Kidney (tissue), 14 donors: ENCODE data around the gene NR1H2. TPM values are rescaled to one million over a fixed set of nuclear protein-coding genes. Genes with fewer than 3 reads are reported as not detected.

Experiments used
- DNase-seq, 5 donors: peaks; one replicate each; pipeline ENCODE4 v3.0.0-alpha.2; 2013 to 2020
- FAIRE-seq: peaks from 2 replicates; lab custom pipeline; 2012; peaks lifted over from hg19 to GRCh38; lab: Jason Lieb, UNC
- H3K27ac ChIP-seq, 2 donors: one replicate each; pipeline ENCODE4 v1.7.0; 2013; ENCODE audit warnings: low read depth in 2 of 2, low read length in 2 of 2, inconsistent platforms in 1 of 2
- H3K27me3 ChIP-seq: one replicate; pipeline ENCODE4 v1.7.1; 2013; ENCODE audit warnings: low read length, inconsistent platforms; ENCODE audit not compliant: control insufficient read depth, insufficient read depth
- H3K36me3 ChIP-seq, 3 donors: one replicate each; pipeline versions ENCODE4 v1.7.0 to v1.7.1; 2013; ENCODE audit warnings: low read length in 3 of 3, control low read depth in 1 of 3, inconsistent platforms in 1 of 3; ENCODE audit not compliant: insufficient read depth in 3 of 3, control insufficient read depth in 2 of 3
- H3K4me1 ChIP-seq, 3 donors: one replicate each; pipeline versions ENCODE4 v1.7.0 to v1.7.1; 2013; ENCODE audit warnings: low read length in 3 of 3, inconsistent platforms in 1 of 3, low read depth in 1 of 3; ENCODE audit not compliant: control insufficient read depth in 2 of 3, insufficient read depth in 2 of 3
- H3K4me3 ChIP-seq, 3 donors: one replicate each; pipeline versions ENCODE4 v1.7.0 to v1.8.1; 2013; ENCODE audit warnings: low read length in 3 of 3, control low read depth in 1 of 3, inconsistent platforms in 1 of 3
- H3K9ac ChIP-seq, 3 donors: one replicate each; pipeline versions ENCODE4 v1.7.0 to v1.7.1; 2013; ENCODE audit warnings: low read length in 3 of 3, control low read depth in 1 of 3, inconsistent platforms in 1 of 3
- H3K9me3 ChIP-seq, 3 donors: one replicate each; pipeline versions ENCODE4 v1.7.0 to v1.7.1; 2013; ENCODE audit warnings: low read length in 3 of 3, control low read depth in 1 of 3, inconsistent platforms in 1 of 3; ENCODE audit not compliant: control insufficient read depth in 2 of 3, insufficient read depth in 1 of 3
- intact Hi-C: fragments of 100-400 bp; cut with DNase I; formaldehyde crosslinking; loops from one replicate; pipeline ENCODE4 v1.11.1; 2022
- polyA plus RNA-seq: library from polyadenylated mRNA; stranded (reverse); fragments of 350-450 nt; fragmentation: Illumina TruSeq; extraction: RNeasy Lipid Tissue Mini Kit (QIAGEN cat#74804); gene quantifications from one replicate; pipeline ENCODE4 v1.2.3, GENCODE V29; 2014; ENCODE audit warnings: low read depth, low replicate concordance; ENCODE audit not compliant: insufficient read depth
- total RNA-seq: library from RNA; stranded (reverse); fragmentation: NEBNext Ultra II Directional; extraction: Animal tissue kit (Norgen Biotek cat#: 25700); gene quantifications from one replicate; pipeline ENCODE4 v1.2.1, GENCODE V29; 2021
- TF ChIP-seq, protein P1 (sequence below): IDR thresholded peaks from 3 replicates; pipeline ENCODE4 v1.5.1; 2012; ENCODE audit warnings: mild to moderate bottlenecking, moderate library complexity, borderline replicate concordance; ENCODE audit not compliant: insufficient read depth; ENCODE audit errors: extremely low read depth
- donor health status: control.
- donor health status: control.
- donor health status: control.
- donor health status: control.
- donor health status: control.
- donor health status: DM: yes; HTN: yes; CAD: no.
- donor health status: Normal renal cell carcinoma (clear cell type).

NR1H2 gene
- total and polyA plus RNA-seq, 2 donors from 2014 or later: 59.7 to 80.4 TPM

DNA sequence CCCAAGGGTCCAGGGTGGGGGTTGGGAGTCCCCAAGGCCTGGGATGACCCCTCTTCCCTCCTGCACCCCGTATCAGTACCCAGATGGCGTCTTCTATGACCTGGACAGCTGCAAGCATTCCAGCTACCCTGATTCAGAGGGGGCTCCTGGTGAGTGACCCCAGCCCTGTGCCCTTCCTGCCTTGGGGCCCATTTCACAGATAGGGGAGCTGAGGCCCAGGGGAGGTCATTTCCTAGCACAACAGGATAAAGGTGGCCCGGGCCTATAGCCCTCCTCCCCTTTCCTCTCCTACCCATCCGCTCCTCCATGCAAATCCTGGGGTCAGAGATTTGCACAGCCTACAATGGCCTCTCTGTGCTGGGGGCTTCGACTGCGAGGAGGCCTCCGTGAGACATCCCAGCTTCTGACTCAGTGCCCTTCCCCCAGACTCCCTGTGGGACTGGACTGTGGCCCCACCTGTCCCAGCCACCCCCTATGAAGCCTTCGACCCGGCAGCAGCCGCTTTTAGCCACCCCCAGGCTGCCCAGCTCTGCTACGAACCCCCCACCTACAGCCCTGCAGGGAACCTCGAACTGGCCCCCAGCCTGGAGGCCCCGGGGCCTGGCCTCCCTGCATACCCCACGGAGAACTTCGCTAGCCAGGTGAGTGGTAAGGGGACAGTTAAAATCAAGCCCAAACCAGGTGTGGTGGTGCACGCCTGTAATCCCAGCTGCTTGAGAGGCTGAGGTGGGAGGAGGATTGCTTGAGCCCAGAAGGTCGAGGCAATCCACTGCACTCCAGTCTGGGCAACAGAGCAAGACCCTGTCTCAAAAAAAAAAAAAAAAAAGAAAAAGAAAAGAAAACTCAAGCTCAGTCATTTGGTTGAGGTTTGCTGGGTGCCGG lies 46.4 kb downstream of the NR1H2 start:
- peaks cover 5% of the 10 kb centered on the region for H3K27me3 ChIP-seq
- FAIRE-seq: no peak
- intact Hi-C loops: no loop called here
- no peak for DNase-seq
- no peak overlapping the region for H3K27ac ChIP-seq
- H3K4me3 ChIP-seq: no peak overlapping the region
- no peaks in the 10 kb centered on the region for H3K9me3 ChIP-seq
- H3K9ac ChIP-seq: no peak overlapping the region
- H3K36me3 ChIP-seq: no peaks in the 10 kb centered on the region
- H3K4me1 ChIP-seq: no peaks in the 10 kb centered on the region
- TF ChIP-seq, protein P1, sequence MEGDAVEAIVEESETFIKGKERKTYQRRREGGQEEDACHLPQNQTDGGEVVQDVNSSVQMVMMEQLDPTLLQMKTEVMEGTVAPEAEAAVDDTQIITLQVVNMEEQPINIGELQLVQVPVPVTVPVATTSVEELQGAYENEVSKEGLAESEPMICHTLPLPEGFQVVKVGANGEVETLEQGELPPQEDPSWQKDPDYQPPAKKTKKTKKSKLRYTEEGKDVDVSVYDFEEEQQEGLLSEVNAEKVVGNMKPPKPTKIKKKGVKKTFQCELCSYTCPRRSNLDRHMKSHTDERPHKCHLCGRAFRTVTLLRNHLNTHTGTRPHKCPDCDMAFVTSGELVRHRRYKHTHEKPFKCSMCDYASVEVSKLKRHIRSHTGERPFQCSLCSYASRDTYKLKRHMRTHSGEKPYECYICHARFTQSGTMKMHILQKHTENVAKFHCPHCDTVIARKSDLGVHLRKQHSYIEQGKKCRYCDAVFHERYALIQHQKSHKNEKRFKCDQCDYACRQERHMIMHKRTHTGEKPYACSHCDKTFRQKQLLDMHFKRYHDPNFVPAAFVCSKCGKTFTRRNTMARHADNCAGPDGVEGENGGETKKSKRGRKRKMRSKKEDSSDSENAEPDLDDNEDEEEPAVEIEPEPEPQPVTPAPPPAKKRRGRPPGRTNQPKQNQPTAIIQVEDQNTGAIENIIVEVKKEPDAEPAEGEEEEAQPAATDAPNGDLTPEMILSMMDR: no peak

DNA sequence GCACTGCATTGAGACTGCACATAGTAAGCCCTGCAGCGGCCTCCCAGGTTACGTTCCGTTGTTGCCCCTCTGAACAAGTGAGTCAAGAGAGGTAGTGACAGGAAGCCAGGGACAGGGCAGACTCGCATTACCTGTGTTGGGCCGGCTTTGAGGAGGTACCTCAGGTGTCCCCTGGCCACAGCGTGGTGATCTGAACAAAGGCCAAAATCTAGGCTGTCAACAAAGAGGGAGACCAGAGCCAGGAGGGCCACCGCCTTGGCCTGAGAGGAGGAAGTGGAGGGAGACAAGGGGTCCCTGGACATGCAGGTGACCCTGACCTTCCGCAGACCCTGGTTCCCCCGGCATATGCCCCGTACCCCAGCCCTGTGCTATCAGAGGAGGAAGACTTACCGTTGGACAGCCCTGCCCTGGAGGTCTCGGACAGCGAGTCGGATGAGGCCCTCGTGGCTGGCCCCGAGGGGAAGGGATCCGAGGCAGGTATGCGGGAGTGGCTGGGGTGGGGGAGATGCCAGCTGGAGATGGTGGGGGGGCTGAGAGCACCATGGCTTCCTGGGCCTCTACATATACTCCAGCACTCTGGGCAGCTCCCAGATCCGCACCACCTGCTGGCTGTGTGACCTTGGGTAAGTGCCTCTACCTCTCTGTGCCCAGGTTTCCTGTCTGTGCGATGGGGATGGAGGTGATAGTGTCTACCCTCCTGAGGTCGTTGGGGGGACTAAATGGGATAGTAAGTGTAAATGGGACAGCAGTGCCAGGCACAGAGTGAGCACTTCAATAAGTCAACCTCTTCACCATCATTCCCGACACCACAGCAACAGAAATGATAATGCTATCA lies 47.2 kb downstream of the NR1H2 start:
- FAIRE-seq: no peak
- no peak for DNase-seq
- H3K36me3 ChIP-seq: no peaks in the 10 kb centered on the region
- peaks cover 5% of the 10 kb centered on the region for H3K27me3 ChIP-seq
- no peak overlapping the region for H3K27ac ChIP-seq
- H3K9me3 ChIP-seq: no peaks in the 10 kb centered on the region
- no peak overlapping the region for H3K4me3 ChIP-seq
- intact Hi-C loops: no loop called here
- no peak overlapping the region for H3K9ac ChIP-seq
- TF ChIP-seq, protein P1: no peak
- no peaks in the 10 kb centered on the region for H3K4me1 ChIP-seq

DNA sequence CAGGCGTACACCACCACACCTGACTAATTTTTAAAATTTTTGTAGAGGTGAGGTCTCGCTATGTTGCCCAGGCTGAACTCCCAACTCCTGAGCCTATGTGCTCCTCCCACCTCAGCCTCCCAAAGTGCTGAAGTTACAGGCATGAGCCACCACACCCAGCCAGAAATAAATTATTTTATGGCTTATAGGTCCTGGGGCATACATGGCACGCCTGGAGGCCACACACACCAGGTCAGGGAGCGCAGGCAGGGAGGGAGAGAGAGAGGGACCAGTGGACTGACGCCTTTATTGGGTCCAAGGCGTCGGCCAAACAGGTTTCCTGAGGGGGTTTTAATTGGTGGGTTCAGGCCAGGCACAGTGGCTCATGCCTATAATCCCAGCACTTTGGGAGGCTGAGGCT lies 49.3 kb downstream of the NR1H2 start:
- TF ChIP-seq, protein P1: no peak
- no peaks in the 10 kb centered on the region for H3K9me3 ChIP-seq
- no peak overlapping the region for H3K4me3 ChIP-seq
- no peak for FAIRE-seq
- no peak overlapping the region for H3K9ac ChIP-seq
- no peaks in the 10 kb centered on the region for H3K36me3 ChIP-seq
- H3K27ac ChIP-seq: no peak overlapping the region
- no peaks in the 10 kb centered on the region for H3K27me3 ChIP-seq
- DNase-seq: no peak
- H3K4me1 ChIP-seq: no peaks in the 10 kb centered on the region
- intact Hi-C loops: no loop called here
